Type B pancreatic cell (in vitro differentiated cells): ENCODE measurements around the gene SET. TPM values are rescaled to one million over a fixed set of nuclear protein-coding genes. Genes with fewer than 3 reads are reported as not detected.
A peak's percentile ranks its signal among the peaks of the same experiment; 100 is the strongest.

Source experiments
- DNase-seq: peaks from one replicate; pipeline ENCODE4 v3.0.0; 2021; ENCODE audit warnings: mixed read lengths; ENCODE audit not compliant: unreplicated experiment; ENCODE audit errors: extremely low spot score
- H3K27ac Mint-ChIP-seq: 2 replicates; pipeline ENCODE4 v1.8.0; 2021; ENCODE audit warnings: mild to moderate bottlenecking, mixed read lengths
- H3K27me3 Mint-ChIP-seq: 2 replicates; pipeline ENCODE4 v1.8.0; 2021; ENCODE audit warnings: mixed read lengths
- H3K36me3 Mint-ChIP-seq: 2 replicates; pipeline ENCODE4 v1.8.0; 2021; ENCODE audit warnings: mixed read lengths
- H3K4me1 Mint-ChIP-seq: one replicate; pipeline ENCODE4 v1.8.0; 2021; ENCODE audit warnings: mixed read lengths; ENCODE audit not compliant: unreplicated experiment
- H3K4me3 Mint-ChIP-seq: 2 replicates; pipeline ENCODE4 v1.8.0; 2021; ENCODE audit warnings: mild to moderate bottlenecking, mixed read lengths
- H3K9me3 Mint-ChIP-seq: 2 replicates; pipeline ENCODE4 v1.8.0; 2021; ENCODE audit warnings: mixed read lengths
- CTCF ChIP-seq: fragments of 200-600 bp; sonication (generic); conservative IDR thresholded peaks from 2 replicates; pipeline ENCODE4 v1.5.0; 2021; ENCODE audit warnings: antibody characterized with exemption, mild to moderate bottlenecking
- total RNA-seq: library from RNA; stranded (reverse); gene quantifications from 2 replicates; pipeline ENCODE4 v1.2.1, GENCODE V29; 2021; ENCODE audit warnings: low replicate concordance

The SET gene
- total RNA-seq, 1 donor from 2014 or later: 545 TPM

GRCh38 chr9:128701227-128701854 lies 12.3 kb downstream of the SET start:
- TF ChIP-seq CTCF: no peak
- Mint-ChIP-seq H3K9me3 (no peaks in the 10 kb centered on the region), H3K4me1 (no peaks in the 10 kb centered on the region), H3K27me3 (no peaks in the 10 kb centered on the region), H3K4me3 (peak overlapping the region; percentile 57), H3K27ac (peak overlapping the region; percentile 43), H3K36me3 (peaks cover 6% of the 10 kb centered on the region)
- DNase-seq: no peak

DNA sequence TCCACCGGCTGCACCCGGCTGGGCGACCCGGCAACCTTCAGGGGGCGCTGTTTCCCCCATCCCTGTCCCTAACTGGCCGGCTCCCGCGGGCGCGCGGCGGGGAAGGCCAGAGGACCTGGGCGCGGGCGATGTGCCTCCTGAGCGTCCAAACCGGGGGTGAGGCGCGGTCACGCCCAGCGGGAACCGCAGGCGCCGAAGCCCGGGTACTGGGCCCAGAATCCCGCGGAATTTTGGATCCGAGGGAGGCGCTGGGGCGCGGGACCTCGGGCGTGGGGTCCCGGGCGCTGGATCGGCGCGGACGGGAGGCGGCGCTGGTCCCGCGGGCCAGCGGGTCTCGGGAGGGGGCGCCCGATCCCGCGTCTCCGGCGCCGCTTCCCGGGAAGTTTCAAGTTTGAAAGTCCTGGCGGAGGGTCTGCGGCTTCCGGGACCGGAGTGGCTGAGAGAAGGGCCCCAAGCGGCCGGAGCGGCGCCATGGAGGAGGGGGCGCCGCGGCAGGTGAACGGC lies 13.5 kb downstream of the SET start, which contains the start of gene PKN3:
PKN3 (plus strand) TSS at position 59 of the 504 bp plus-strand sequence; CDS start at position 472, 413 bp downstream.
- H3K27ac Mint-ChIP-seq: peak within 1 kb of the TSS; percentile 74
- H3K9me3 Mint-ChIP-seq: no peaks in the 10 kb centered on the region
- peak; percentile 99 for TF ChIP-seq CTCF
- H3K4me3 Mint-ChIP-seq: peak within 1 kb of the TSS; percentile 88
- DNase-seq: peak; percentile 96
- no peaks in the 10 kb centered on the region for H3K36me3 Mint-ChIP-seq
- no peaks in the 10 kb centered on the region for H3K4me1 Mint-ChIP-seq
- H3K27me3 Mint-ChIP-seq: no peaks in the 10 kb centered on the region

DNA sequence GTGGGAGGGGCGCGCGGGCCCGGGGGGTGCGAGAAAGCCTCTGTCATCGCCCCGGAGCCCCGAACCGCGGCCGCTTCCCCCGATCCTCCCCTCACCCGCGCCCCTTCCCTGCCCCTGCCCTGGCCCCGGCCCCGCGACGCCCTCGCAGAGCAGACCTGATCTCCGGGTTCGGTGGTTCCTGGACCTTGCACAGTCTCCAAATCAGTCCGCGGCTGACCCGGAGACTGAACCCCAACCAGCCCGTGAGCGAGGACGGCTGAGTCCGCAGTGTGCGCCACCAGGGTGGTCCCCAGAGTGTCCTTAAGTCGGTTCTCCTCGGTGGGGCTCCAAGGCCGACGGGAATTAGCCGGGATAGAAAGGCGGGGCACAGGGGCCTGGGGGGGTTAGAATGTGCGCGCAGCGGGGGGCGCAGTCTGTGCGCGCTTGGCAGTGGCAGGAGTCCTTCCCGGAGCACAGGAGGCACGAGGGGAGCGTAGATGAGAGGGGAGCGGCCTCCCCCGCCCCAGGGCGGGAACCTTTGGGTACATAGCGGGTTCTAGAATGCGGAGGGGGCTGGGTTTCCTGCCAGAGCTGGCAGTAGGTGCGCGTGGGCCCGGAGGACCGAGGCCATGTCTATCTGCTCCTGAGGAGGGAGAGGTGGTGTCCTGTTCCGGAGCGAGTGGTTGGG lies 14.1 kb downstream of the SET start:
- no peaks in the 10 kb centered on the region for H3K27me3 Mint-ChIP-seq
- no peaks in the 10 kb centered on the region for H3K4me1 Mint-ChIP-seq
- H3K4me3 Mint-ChIP-seq: peak overlapping the region; percentile 88
- no peaks in the 10 kb centered on the region for H3K36me3 Mint-ChIP-seq
- DNase-seq: no peak
- TF ChIP-seq CTCF: no peak
- H3K27ac Mint-ChIP-seq: no peak overlapping the region
- no peaks in the 10 kb centered on the region for H3K9me3 Mint-ChIP-seq

- no peak for TF ChIP-seq CTCF
- no peaks in the 10 kb centered on the region for H3K9me3 Mint-ChIP-seq
- no peak for DNase-seq
- H3K4me3 Mint-ChIP-seq: peak overlapping the region; percentile 88
- no peaks in the 10 kb centered on the region for H3K4me1 Mint-ChIP-seq
- H3K27ac Mint-ChIP-seq: no peak overlapping the region
- H3K27me3 Mint-ChIP-seq: no peaks in the 10 kb centered on the region
- no peaks in the 10 kb centered on the region for H3K36me3 Mint-ChIP-seq
Measured at GRCh38 chr9:128703616-128704355, 14.8 kb downstream of the SET start.

DNA sequence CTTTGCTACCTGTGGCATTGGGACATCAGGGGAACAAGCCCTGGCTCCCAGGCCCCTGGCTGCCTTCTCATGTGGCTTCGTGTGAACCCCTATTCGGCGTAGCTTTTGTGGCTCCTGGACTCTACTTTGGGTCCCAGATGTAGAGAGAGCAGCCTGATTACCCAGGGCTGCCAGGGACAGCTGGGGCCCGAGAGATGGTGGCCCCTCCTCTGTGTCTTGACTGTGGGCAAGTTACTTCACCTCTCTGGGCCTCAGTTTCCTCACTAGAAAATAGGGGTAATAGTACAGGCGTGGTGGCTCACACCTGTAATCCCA lies 15.3 kb downstream of the SET start:
- no peaks in the 10 kb centered on the region for H3K36me3 Mint-ChIP-seq
- DNase-seq: no peak
- TF ChIP-seq CTCF: no peak
- H3K9me3 Mint-ChIP-seq: no peaks in the 10 kb centered on the region
- H3K4me3 Mint-ChIP-seq: peak overlapping the region; percentile 44
- H3K27ac Mint-ChIP-seq: no peak overlapping the region
- no peaks in the 10 kb centered on the region for H3K27me3 Mint-ChIP-seq
- no peaks in the 10 kb centered on the region for H3K4me1 Mint-ChIP-seq
